ENCODE measurements around the gene GTPBP2. TPM values are rescaled to one million over a fixed set of nuclear protein-coding genes. Genes with fewer than 3 reads are reported as not detected.

GTPBP2 gene
- total RNA-seq, 1 experiment from 2014 or later, result 76.4 TPM

GRCh38 chr6:43667245-43668150 is 38.4 kb upstream of the GTPBP2 start (continued):
- no peak for TF ChIP-seq ZSCAN18 (CRISPR knock-in tag; IDR thresholded peaks at IDR 0.05)
- no peak for TF ChIP-seq CBFB (CRISPR knock-in tag; IDR thresholded peaks at IDR 0.05; ENCODE audit: low read depth)
- TF ChIP-seq, protein P1, sequence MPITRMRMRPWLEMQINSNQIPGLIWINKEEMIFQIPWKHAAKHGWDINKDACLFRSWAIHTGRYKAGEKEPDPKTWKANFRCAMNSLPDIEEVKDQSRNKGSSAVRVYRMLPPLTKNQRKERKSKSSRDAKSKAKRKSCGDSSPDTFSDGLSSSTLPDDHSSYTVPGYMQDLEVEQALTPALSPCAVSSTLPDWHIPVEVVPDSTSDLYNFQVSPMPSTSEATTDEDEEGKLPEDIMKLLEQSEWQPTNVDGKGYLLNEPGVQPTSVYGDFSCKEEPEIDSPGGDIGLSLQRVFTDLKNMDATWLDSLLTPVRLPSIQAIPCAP (CRISPR knock-in tag; IDR thresholded peaks at IDR 0.05), result no peak
- no peak for TF ChIP-seq SOX15 (CRISPR knock-in tag; IDR thresholded peaks at IDR 0.05)
- no peak for TF ChIP-seq NFYB (CRISPR knock-in tag; conservative IDR thresholded peaks at IDR 0.05; ENCODE audit: low read depth)
- no peak for TF ChIP-seq NR3C1 (CRISPR knock-in tag; conservative IDR thresholded peaks at IDR 0.05; ENCODE audit: low read depth)
- TF ChIP-seq ZNF317 (CRISPR knock-in tag; IDR thresholded peaks at IDR 0.05; ENCODE audit: borderline replicate concordance, low read depth), result no peak
- TF ChIP-seq ZNF423 (CRISPR knock-in tag; IDR thresholded peaks at IDR 0.05), result no peak
- TF ChIP-seq NR1H2 (CRISPR knock-in tag; IDR thresholded peaks at IDR 0.05), result no peak
- TF ChIP-seq, protein P2, sequence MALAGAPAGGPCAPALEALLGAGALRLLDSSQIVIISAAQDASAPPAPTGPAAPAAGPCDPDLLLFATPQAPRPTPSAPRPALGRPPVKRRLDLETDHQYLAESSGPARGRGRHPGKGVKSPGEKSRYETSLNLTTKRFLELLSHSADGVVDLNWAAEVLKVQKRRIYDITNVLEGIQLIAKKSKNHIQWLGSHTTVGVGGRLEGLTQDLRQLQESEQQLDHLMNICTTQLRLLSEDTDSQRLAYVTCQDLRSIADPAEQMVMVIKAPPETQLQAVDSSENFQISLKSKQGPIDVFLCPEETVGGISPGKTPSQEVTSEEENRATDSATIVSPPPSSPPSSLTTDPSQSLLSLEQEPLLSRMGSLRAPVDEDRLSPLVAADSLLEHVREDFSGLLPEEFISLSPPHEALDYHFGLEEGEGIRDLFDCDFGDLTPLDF (CRISPR knock-in tag; IDR thresholded peaks at IDR 0.05), result no peak
- no peak for TF ChIP-seq E2F5 (CRISPR knock-in tag; IDR thresholded peaks at IDR 0.05)
- TF ChIP-seq SMAD4 (CRISPR knock-in tag; IDR thresholded peaks at IDR 0.05), result no peak
- TF ChIP-seq NFATC4 (CRISPR knock-in tag; IDR thresholded peaks at IDR 0.05), result peak; percentile 34; the same call in 1 of the 2 replicates
- TF ChIP-seq TCF7 (CRISPR knock-in tag; IDR thresholded peaks at IDR 0.05; ENCODE audit: low read depth), result no peak
- TF ChIP-seq, protein P3, sequence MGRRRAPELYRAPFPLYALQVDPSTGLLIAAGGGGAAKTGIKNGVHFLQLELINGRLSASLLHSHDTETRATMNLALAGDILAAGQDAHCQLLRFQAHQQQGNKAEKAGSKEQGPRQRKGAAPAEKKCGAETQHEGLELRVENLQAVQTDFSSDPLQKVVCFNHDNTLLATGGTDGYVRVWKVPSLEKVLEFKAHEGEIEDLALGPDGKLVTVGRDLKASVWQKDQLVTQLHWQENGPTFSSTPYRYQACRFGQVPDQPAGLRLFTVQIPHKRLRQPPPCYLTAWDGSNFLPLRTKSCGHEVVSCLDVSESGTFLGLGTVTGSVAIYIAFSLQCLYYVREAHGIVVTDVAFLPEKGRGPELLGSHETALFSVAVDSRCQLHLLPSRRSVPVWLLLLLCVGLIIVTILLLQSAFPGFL (CRISPR knock-in tag; IDR thresholded peaks at IDR 0.05; ENCODE audit: borderline replicate concordance), result no peak
- TF ChIP-seq FOXP1 (CRISPR knock-in tag; IDR thresholded peaks at IDR 0.05; ENCODE audit: borderline replicate concordance), result no peak
- TF ChIP-seq ZNF671 (CRISPR knock-in tag; IDR thresholded peaks at IDR 0.05), result peak; percentile 72; the same call in 1 of the 2 replicates
- TF ChIP-seq ATF6 (CRISPR knock-in tag; IDR thresholded peaks at IDR 0.05), result no peak
- TF ChIP-seq AFF4 (CRISPR knock-in tag; IDR thresholded peaks at IDR 0.05; ENCODE audit: borderline replicate concordance), result no peak
- TF ChIP-seq NFE2L1 (CRISPR knock-in tag; IDR thresholded peaks at IDR 0.05), result no peak
- no peak for TF ChIP-seq CDX4 (CRISPR knock-in tag; IDR thresholded peaks at IDR 0.05; ENCODE audit: borderline replicate concordance)
- 0 out of 2 replicates have a peak, but pooled peaks have one; percentile 3 for TF ChIP-seq HMGA2 (CRISPR knock-in tag; IDR thresholded peaks at IDR 0.05)
- no peak for TF ChIP-seq ZNF219 (CRISPR knock-in tag; IDR thresholded peaks at IDR 0.05; ENCODE audit: borderline replicate concordance)
- TF ChIP-seq, protein P4, sequence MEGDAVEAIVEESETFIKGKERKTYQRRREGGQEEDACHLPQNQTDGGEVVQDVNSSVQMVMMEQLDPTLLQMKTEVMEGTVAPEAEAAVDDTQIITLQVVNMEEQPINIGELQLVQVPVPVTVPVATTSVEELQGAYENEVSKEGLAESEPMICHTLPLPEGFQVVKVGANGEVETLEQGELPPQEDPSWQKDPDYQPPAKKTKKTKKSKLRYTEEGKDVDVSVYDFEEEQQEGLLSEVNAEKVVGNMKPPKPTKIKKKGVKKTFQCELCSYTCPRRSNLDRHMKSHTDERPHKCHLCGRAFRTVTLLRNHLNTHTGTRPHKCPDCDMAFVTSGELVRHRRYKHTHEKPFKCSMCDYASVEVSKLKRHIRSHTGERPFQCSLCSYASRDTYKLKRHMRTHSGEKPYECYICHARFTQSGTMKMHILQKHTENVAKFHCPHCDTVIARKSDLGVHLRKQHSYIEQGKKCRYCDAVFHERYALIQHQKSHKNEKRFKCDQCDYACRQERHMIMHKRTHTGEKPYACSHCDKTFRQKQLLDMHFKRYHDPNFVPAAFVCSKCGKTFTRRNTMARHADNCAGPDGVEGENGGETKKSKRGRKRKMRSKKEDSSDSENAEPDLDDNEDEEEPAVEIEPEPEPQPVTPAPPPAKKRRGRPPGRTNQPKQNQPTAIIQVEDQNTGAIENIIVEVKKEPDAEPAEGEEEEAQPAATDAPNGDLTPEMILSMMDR (IDR thresholded peaks at IDR 0.05), result peak; percentile 81
- no peak for TF ChIP-seq PRRX2 (CRISPR knock-in tag; IDR thresholded peaks at IDR 0.05)
